ENCODE results near the gene TTF1.

TTF1 gene

DNA sequence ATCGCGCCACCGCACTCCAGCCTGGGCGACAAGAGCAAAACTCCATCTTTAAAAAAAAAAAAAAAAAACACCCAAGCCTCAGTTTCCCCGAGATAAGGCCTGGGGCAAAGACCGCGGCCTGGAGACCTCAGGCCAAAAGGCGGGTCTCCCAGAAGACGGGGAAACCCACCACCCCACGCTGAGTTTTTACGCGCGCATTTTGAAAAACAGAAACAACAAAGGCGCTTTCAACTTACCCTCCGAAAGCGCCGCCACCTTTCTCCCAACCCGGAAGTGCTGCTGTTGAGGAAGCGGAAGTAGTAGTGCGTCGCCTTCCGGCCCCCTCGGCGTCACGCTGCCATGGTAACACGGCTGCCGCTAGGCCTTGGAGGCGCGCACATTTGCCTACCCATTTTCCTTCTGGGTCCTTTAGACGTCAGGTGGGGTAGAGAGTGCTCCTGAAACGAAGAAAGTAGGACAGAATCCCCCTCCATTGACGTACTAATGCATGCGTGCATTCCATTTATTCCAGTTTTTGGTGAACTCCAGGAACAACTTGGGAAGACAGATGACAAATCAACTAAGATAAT is at the start of gene TTF1:
TSS of gene TTF1 (minus strand) at position 287 of the 569 bp plus-strand sequence. CDS start 4,019 bp downstream, outside the sequence.
- peak; percentile 85 to 89 for DNase-seq (ENCODE audit: low read depth in 2 of 2)

DNA sequence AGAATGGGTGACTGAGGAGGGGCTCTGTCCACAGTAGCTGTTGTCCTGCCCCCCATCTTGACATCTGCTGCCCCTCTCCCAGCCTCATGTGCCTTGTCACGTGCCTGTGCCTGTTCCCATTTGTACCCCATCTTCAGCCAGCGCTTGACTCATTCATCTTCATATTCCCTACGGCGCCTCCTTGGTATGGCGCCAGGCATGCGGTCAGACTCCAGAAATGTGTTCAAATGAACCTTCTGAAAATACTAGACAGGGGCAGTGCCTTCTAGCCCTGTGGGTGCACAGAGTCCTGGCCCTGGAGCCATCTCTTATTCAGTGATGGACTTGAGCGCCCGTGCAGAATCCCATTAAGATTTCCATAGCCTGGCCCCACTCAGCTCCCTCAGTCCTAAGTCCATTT is 49.6 kb upstream of the TTF1 start:
- DNase-seq (ENCODE audit: low read depth in 2 of 2): no peak

GRCh38 chr9:132451276-132451675 is 44.6 kb upstream of the TTF1 start:
- peak in 1 of 2 donors; percentile 26 for DNase-seq (ENCODE audit: low read depth in 2 of 2)

DNA sequence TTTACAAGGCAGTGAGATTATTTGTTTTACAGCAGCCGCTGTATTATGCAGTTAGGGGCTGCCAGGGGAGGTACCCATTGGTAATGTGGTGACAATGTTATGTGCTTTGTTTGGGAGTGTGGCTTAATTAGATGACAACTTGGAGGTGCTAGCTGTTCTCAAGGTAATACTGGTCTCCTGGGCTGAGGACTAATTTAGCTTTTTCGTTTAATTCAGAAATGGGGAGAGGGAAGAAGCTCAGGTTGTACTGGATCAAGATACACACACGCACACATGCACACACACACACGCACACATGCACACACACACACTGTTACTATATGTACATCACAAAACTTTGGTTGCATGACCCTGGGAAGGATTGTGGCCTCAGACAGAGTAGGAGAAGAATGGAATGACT is 41.3 kb upstream of the TTF1 start:
- DNase-seq (ENCODE audit: low read depth in 2 of 2): no peak

DNA sequence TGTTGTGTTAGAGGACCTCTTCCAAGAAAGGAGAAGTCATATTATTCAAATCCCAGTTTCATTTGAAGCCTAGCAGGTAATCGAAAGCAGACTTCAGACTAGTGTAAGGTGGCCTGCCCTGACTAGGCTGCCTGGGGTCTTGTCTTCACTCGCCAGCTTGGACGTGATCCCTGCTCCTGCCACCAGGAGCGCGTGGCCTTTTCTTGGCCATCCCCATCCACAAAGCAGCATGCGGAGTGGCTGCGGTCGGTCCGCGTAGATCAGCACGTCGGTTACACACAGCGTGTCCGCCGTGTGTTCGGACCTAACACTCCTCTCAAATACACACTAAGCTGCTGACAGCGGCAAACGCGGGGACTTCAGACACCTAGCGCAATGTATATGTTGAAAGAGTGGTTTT is 40.7 kb upstream of the TTF1 start:
- DNase-seq (ENCODE audit: low read depth in 2 of 2): no peak

GRCh38 chr9:132446887-132447286 is 40.2 kb upstream of the TTF1 start:
- DNase-seq (ENCODE audit: low read depth in 2 of 2): no peak

- no peak for DNase-seq (ENCODE audit: low read depth in 2 of 2)
Observed at GRCh38 chr9:132443951-132444607, 37.4 kb upstream of the TTF1 start.

DNA sequence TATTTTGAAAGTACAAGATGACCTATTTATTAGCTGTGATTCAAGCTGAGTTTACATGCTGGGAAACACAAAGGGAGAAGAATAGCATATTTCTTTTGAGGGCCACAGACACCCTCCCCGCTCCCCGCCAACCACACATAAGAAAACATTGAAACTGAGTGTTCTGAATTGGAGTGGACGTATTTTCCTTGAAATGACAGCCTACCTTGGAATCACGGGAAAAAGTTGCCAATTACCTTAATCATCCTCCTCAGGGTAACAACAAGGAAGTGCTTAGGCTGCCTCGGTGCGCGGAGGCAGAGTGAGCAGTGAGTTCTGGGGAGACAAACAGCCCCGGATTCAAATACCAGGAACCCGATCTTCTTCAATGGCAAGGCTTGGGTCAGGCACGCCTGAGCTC is 34.8 kb upstream of the TTF1 start:
- DNase-seq (ENCODE audit: low read depth in 2 of 2): no peak

DNA sequence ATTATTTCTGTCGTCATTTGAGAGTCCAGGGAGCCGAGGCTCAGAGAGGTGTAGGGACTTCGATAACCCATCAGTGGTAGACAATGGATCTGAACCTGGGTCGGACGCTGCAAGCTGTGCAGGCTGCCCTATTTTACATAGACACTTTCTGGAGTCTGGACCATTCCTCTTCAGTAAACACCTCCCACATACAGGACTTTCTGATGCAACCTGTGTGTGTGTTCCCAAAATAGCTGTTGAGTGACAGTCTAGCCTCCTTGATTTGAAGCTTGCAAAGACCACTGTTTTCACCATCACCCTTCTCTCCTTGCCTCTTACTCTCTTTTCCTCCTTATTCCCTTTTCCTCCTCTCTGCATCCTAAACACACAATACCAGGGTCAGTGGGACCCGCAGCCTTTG is 34.1 kb upstream of the TTF1 start:
- no peak for DNase-seq (ENCODE audit: low read depth in 2 of 2)

- DNase-seq (ENCODE audit: low read depth in 2 of 2): no peak
Observed at GRCh38 chr9:132439153-132439552, 32.5 kb upstream of the TTF1 start.

DNA sequence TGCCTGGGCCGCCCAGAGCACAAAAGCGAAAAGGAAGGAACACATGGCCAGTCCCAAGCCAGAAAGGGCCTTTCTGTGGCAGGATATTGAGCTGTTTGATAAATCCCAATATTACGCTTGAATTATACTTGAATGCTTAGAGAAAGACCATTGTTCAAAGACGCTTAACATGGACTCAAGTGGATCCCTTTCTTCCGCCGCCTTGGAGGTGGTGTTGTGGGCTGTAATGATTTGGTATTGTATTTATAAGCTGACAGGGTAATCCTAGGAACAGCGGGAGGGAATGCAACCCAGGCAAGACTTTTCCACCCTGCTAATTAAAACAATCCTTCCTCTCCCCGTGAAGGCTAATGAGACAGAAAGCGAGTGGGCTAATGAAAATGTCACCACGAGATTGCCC is 28.2 kb upstream of the TTF1 start:
- no peak for DNase-seq (ENCODE audit: low read depth in 2 of 2)

DNA sequence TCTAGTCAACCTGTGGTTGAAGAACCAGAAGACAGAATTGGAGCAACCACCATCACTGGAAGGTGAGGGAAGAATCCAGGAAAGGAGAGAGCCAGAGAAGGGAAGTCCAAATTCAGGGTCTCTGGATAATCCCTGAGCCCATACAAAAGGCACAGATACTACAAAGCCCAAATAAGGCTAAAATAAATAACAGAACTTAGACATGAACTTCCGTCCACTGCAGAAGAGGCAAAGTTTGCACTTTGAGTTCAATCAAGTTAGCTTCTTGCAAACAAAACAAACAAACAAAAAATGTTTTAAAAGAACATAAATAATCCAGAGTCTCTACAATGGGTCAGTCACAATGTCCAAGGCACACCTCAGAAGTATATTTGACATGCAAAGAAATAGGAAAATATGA is 24.4 kb upstream of the TTF1 start:
- DNase-seq (ENCODE audit: low read depth in 2 of 2): no peak

- no peak for DNase-seq (ENCODE audit: low read depth in 2 of 2)
Observed at GRCh38 chr9:132426639-132427414, 20.2 kb upstream of the TTF1 start.

DNA sequence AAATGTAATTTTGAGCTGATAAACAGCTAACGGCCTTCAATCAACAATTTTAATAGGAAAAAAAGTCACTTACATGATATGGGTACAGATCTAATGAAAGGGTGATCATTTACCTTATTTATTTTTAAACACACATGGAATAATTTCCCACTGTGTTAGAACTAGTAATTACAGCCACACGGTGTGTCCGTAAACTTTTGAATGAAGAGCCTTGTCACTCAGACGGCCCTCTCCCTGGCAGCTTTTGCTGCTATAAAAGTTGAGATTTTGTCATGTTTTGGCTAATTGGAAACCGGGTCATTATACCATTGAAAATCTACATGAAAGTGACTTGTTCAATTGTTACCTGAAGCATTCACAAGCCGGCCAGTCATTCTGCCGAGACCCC is 19.0 kb upstream of the TTF1 start:
- no peak for DNase-seq (ENCODE audit: low read depth in 2 of 2)

DNA sequence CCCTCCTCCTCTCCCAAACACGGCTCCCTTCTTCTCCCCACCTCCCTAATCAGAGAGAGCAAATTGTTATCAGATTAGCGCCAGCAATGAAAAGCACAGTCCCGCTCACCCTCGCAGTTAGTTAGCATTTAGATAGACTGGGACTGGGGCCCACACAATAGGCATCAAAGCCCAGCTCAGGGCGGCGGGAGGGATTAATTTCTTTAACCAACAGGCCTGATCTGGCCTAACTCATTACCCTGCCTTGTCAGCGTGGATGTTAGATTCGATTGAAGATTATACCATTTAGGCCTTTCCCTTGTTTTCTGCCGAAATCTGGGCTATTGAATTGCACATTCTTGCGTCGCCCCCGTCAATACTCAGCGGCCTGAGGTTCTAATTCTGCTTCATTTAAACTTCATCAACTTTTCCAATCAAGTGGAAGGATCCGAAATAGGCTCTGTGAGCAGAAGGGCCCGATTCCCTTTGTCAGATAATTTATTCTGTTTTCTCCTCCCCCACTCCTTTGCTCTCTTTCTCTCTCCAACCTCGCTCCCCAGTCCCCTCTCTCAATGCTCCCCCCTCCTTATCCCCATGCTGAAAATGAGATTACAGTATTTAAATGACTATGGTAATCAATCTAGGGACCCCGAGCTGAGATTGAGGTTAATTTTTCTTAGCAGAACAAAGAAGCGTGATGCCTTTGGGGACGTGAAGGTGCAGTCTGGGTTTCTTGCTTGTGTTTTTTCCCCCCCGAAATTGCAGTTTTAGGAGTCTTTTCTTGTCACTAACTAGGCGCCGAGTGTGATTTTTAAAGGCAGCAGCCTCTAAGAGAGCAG is 18.4 kb upstream of the TTF1 start:
- no peak for DNase-seq (ENCODE audit: low read depth in 2 of 2)

- no peak for DNase-seq (ENCODE audit: low read depth in 2 of 2)
Observed at GRCh38 chr9:132423503-132423902, 16.9 kb upstream of the TTF1 start.

DNA sequence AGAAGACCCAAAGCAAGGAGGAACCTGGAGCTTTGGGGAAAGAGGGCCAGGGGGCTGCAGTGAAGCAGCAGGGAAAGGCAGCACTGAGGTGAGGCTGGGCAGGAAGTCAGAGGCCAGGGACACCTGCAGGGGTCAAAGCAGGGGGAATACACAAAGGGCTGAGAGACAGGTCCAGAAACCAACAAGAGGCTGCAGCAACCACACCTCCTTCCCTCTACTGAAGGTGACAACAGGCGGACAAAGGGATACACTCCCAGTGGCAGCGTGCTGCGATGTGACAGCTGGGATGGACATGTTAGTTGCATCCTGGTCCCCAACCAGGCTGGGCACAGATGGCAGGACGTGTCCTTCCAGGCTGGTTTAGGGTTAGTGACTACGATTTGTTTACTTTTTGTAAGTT is 15.9 kb upstream of the TTF1 start:
- no peak for DNase-seq (ENCODE audit: low read depth in 2 of 2)

DNA sequence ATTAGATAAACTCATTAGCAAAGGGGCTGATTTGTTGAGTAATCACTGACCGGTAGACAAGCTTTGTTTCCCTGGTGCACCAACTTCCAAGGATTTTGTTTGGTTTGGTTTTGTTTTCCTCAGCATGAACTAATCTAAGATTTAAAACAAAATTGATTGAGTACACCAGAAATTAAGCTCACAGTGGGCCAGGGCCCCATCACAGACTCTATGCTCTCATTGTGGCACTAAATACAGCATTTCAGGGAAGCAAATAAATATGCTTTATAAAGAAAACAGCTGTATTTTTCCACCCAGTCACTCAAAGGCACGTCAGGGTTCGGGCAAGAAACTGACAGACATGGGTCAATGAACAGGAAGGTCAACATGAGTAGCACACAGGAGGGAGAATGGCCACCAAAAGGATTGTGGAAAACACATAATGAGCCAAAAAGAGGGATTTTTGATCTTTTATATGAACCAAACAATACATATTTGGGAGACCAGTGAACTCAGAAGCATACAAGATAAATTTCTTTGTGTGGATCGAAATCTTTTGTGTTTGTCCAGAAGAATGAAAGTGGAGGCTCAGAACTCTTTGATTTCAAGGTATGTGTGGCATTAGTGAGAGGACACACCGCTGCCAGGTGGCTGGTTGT is 12.2 kb upstream of the TTF1 start:
- no peak for DNase-seq (ENCODE audit: low read depth in 2 of 2)

DNA sequence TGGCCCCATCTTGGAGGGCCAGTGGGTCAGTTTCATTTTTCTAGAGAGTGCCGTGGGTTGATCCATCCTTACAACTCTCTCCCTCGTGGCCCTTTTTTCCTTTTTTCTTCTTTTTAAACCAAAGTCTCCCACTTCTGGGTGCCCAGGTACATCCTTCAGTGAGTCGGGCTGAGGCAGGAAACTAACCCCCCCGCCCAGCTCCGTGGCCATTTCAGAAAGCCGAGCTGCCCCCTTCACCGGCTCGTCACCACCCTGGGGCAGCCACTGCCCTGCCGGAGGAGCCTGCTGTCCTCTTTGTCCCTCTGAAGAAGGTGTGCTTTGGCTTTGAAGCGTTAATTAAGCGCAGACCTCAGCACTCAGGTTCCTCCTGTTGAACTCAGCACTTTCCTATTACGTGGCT is 8.5 kb upstream of the TTF1 start:
- no peak for DNase-seq (ENCODE audit: low read depth in 2 of 2)

GRCh38 chr9:132414731-132415130 is 8.1 kb upstream of the TTF1 start:
- no peak for DNase-seq (ENCODE audit: low read depth in 2 of 2)

GRCh38 chr9:132413926-132414325 is 7.3 kb upstream of the TTF1 start:
- no peak for DNase-seq (ENCODE audit: low read depth in 2 of 2)

DNA sequence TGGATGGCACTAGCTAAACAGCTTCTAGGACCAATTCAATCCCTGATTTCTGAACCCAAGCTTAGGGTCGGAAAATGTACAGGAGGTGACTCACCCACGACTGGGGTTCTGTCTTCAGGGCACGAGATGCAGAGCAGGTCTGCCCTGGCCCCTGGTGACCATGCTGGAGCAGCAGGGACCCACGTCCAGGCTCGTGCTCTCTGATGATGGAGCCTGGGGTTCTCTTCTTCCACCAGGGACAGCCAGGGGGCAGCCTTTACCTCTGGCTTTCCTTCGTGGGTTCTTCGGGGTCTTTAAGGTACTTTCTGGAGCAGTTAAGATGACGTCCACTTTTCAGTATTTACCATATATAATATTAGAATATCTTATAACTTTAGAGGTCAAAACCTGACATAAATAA is 5.4 kb upstream of the TTF1 start:
- DNase-seq (ENCODE audit: low read depth in 2 of 2): peak in 1 of 2 donors; percentile 3

All from stimulated activated CD8-positive, alpha-beta memory T cell treated with anti-CD3 and anti-CD28 coated beads, Interleukin-2, amount 100 ng/mL, for 48 hours (primary cell).